Prostate gland (tissue), 2 donors: ENCODE data around the gene CEP41.

Source experiments
- CTCF ChIP-seq, 4 experiments: fragments of 200-600 bp in 2 of 4; fragments of 450-650 bp in 2 of 4; sonication (generic) in 2 of 4; IDR thresholded peaks; 1 replicate in 3 of 4; 2 replicates in 1 of 4; pipeline ENCODE4 v1.5.1; 2016 to 2019; ENCODE audit warnings: antibody characterized with exemption in 4 of 4, mild to moderate bottlenecking in 2 of 4, moderate library complexity in 2 of 4
- POLR2A ChIP-seq: fragments of 450-650 bp; IDR thresholded peaks from one replicate; pipeline ENCODE4 v1.6.1; 2016; ENCODE audit warnings: antibody characterized with exemption, mild to moderate bottlenecking
- POLR2AphosphoS5 ChIP-seq: sonication (generic); formaldehyde crosslinking; IDR thresholded peaks from one replicate; pipeline ENCODE4 v1.6.1; 2017; ENCODE audit warnings: antibody characterized with exemption

- TF ChIP-seq CTCF (IDR thresholded peaks at IDR 0.05) (no peak), POLR2AphosphoS5 (no peak), POLR2A (no peak)
Observed at GRCh38 chr7:130397758-130398073, 43.1 kb downstream of the CEP41 start.
